ENCODE data around the gene ARHGEF6.
"Not testable (repeated sequence)": the region's sequence is repeated elsewhere in the genome, so short reads cannot be mapped to it uniquely, and the experiment has no call there.

The ARHGEF6 gene

DNA sequence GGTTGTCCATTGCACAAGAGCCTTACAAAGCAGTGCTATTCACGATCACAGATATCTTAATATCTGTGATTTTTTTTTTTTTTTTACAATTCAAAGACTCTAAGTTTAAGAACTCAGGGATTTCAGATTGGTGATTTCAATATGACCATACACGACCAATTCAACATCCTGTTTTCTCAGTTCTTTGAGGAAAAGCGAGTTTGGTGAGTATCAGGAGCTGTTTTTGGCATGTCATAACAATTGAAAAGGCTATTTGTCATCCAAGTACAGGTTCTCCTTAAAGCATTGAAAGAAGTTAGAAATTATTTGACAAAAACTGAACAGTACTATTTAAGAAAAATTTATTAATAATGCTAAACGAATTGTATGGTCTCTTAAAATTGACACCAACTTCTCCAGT, 9.1 kb upstream of the ARHGEF6 start:
- intact Hi-C loops (cut with DNase I), result no loop called here
- DNase-seq, result no peak

DNA sequence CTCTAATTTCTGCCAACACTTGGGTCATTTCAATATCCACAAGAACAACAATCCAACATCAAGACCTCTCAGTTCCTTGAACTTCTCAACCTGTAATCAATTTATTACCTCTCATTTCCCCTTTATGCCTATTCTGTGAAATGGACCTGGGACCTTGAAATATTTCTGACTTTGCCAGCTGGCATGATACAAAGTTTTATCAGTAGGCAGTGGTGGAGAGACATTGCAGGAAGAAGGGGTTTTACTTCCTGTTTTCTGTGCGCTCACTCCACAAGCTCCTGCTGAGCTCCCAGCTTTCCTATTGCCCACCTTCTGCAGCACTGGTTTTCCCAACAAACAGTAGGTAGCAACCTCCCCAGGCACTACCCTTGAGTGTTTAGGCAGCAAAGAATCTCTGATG, 3.5 kb upstream of the ARHGEF6 start:
- DNase-seq, result no peak
- intact Hi-C loops (cut with DNase I), result no loop called here

DNA sequence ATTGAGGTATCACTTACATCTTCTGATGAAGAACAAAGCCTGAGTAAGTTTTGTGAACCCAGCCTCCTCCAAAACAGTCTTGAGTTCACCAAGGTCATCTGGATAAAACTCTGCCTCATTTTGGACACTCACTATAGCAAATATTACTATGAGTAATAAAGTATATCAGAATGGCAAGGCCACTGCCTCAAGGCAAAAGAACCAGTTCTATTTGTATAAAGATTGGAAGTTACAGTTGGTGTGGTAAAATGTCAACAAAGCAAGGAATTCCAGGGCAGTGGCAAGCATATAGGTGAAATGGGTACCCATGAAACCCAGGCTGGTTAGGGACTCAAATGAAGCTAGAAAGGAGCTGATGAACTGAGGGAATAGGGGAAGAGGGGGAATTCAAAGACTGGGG, 2.4 kb upstream of the ARHGEF6 start:
- DNase-seq, result no peak
- intact Hi-C loops (cut with DNase I), result no loop called here

DNA sequence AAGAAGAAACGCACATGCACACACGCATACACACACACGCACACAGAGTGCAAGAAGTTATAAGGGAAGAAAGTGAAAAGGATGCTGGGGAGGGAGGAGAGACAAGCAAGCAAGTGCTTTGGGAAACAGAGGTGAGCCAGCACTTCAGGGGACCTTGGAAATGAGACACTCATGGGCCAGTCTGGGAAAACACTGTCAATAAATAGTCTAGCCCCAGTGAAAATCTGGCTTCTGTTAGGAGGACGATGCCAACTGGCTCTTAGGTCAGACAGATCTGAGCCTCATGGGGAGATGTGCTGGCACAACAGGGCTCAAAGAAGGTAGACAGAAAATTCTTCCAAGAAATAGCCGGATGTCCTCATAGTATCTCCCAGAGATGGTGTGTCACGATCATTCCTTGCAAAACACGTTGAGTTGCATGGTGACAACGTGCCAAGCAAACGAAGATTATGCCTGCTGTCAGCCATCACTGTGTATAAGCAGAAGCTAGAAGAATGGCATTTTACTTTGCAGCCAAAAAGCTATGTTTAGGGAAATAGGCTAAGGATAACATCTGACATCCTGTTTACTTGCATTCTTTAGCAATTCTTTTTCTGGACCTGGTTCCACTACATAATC, 557 bp upstream of the ARHGEF6 start:
- intact Hi-C loops (cut with DNase I), result no loop called here
- DNase-seq, result no peak

DNA sequence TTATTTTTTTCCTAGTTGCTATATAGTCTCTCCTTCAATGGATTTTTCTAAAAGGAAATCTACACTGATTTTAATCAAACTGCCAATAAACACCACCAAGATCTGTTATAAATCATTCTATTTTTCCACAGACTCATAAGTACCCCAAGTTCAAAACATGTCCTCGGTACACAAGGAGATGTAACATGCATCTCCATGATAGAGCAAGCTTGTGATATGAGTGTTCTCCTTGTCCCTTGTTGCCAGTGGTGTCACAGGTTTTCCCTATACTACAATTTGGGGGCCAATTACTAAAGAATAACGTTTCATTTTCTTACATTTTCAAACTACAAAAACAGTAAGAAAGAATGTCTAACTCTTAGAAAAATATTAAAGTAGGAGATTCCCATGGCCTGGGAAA, 491 bp downstream of the ARHGEF6 start:
- intact Hi-C loops (cut with DNase I), result no loop called here
- no peak for DNase-seq

DNA sequence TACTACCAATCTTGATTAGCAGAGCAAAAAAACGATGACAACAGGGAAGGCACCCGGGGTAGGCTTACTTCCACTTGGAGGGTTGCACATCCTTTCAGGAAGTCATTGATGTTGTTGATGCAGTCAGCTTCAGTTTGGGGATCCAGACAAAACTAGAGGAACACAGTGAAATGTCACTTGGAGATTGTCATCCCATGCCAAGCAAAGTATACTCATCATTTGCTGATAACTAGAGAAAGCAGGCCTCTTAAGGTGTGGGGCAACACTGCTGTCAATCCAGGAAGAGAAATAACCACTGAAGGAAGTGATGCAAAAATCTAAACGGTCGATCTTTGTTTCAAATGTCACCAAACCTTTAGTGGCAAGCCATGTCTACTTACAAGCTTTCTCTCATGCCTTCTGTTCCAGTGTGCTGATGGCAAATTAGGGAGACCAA, 1.4 kb downstream of the ARHGEF6 start:
- intact Hi-C loops (cut with DNase I), result no loop called here
- DNase-seq, result no peak

DNA sequence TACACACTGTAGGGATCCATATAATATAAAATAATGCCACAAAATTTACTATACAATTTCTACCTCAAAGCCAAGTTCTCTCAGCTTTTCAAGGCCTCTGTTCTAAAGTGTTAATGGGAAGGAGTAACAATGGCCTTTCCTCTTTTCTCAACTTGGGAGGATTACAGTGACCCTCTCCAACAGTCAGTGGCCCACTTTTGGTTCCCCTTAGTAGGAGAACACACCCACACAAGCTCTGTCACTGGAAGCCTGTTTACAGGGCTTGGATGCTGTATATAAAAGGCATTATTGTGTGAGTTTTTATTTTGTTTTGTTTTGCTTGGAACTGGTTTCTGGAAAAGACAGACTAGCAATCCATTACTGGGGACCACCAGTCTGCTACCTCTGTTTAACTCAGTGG, 1.8 kb downstream of the ARHGEF6 start:
- intact Hi-C loops (cut with DNase I), result no loop called here
- no peak for DNase-seq

DNA sequence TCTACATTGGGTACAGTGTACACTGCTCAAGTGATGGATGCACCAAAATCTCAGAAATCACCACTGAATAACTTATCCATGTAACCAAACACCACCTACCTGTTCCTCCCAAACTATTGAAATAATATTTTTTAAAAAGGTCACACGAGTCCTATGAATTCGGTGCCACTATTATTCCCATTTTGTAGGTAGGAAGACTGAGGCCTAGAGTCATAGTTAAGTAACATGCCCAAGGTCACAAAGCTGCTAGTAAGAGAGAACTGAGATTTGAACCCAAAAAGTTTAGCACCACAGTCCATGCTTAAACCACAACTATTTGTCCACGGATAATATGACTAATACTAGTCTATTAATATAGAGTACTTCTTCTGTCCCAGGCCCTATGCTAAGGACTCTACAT, 2.7 kb downstream of the ARHGEF6 start:
- intact Hi-C loops (cut with DNase I), result no loop called here
- no peak for DNase-seq

DNA sequence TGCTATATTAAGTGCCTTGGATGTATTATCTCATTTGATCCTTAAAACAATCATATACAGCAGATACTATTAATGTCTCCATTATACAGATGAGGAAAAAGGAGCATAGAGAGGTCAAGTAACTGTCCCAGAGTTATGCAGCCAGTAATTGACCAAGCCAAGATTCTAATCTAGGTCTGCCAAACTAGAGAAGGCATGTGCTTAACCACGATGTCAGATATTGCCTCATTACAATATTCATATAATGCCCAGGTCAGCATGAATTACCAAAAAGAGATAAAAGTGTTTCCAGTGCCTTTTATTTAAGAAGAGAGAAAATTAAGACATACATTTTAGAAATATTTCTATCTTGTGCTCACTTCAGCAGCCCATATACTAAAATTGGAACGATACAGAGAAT, 7.1 kb downstream of the ARHGEF6 start:
- intact Hi-C loops (cut with DNase I), result no loop called here
- no peak for DNase-seq

DNA sequence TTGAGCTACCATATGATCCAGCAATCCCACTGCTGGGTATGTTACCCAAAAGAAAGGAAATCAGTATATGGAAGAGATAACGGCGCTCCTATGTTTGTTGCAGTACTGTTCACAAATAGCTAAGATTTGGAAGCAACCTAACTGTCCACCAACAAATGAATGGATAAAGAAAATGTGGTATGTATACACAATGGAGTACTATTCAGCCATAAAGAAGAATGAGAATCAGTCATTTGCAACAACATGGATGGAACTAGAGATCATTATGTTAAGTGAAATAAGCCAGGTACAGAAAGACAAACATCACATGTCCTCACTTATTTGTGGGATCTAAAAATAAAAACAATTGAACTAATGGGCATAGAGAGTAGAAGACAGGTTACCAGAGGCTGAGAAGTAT, 8.9 kb downstream of the ARHGEF6 start:
- intact Hi-C loops (cut with DNase I); DNase-seq: not testable (repeated sequence)

DNA sequence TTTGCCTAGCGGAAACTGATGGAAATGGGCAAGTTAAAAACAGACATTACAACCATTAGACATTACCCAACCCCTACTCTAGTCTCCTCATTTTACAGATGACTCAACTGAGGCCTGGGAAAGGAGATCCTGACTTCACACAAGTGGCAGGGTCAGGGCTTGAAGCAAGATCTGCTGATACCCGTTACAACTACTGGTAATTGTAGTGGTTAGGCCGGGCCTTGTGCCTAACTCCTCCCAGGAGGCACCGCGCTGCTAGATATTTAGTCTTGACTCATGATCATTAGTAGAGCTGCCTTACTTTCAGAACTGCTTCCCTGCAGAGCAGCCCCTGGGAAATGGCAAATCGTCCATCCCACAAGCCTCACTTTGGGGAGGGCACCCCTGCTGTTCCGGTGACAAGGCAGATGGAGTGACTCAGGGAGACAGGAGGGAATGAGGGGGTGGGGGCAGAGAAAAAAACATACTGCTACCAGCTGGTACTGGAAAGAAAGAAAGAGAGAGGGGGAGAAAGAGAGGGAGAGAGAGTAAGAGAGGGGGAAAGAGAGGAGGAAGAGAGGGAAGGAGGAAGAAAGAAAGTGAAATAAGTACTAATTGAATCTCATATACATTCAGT, 12.2 kb downstream of the ARHGEF6 start:
- peak in 12 of 42 donors; percentile 8 to 59 (median 18) for DNase-seq
- intact Hi-C loops (cut with DNase I), result no loop called here

DNA sequence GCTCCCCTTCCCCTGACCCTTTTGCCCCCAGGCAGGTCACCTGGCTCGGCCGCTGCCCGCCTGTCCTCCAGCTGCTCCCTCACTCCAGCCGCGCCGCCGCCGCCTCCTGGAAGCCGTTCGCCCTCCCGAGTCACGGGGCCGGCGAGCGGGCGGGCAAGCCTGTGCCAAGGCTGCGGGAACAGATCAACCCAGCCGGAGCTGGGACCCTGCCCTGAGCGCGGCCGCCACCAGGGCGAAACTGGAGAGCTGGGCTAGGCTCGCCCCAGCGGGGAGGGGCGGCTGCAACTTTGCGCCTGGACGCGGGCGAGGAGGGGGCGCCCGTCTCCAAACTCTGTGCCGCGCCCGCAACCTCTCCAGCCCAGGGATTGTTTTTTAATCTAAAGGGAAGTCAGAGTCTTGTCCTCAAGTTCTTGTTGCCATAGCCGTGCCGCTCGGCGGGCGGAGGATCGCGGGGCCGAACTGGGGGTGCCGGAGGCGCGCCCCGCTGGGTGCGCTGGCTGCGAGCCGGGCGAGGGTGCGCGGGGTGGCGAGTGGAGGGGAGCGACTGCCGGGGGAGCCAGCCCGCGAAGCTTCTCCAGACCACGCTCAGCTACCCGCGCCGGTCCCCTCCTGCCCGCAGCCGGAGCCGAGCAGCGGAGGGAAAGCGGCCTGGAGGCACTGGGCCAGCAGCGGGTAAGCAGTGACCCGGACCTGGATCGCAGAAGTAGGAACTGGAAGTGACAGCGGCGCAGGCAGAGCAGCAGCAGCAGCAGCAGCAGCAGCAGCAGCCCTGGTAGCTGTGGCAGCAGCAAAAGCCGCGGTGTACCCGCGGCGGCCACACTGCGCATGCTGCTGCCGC, 13.4 kb downstream of the ARHGEF6 start:
- intact Hi-C loops (cut with DNase I), result no loop called here
- peak; percentile 4 to 73 (median 56) for DNase-seq

DNA sequence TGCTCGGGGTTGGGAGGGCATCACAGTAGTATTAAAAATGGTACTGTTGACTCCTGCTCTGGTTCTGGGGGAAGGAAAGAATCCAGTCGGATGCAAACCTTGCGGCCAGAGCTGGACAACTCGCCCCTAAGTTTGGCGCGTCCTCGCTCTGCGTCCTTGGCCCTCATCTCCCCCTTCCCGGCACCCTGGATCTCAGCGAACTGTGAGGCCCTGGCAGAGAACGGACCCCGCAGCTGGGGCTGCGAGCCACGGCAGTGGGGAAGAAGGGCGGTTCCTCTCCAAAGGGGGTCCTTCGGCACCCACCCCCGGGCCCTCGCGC, 14.0 kb downstream of the ARHGEF6 start:
- peak in 2 of 42 donors; percentile 32 to 42 for DNase-seq
- intact Hi-C loops (cut with DNase I), result no loop called here

DNA sequence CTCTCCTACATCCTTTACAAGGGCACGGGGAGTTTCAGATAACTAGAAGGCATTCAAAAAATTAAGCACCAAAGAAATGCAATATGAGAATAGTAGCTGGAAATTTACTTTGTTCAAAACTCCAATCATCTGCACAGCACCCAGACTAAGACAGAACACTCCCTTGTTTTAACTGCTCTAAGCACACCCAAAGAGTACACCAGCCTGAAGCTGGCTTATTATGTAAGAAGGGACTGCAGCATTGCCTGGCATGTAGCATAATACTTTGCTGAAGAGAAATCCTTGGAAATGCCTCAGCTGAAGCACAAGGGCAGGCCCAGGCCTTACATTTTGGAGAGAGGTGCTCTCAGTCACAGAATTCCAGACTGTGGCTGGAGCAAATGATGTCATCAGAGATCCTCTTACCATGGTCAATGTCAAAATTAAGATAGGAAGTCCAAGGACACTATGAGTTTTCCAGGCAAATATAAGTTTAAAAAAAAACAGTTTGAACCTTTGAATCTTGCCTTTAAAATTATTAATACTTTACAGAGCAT, 14.8 kb downstream of the ARHGEF6 start:
- DNase-seq, result peak in 9 of 42 donors; percentile 17 to 43 (median 32)
- intact Hi-C loops (cut with DNase I), result no loop called here

DNA sequence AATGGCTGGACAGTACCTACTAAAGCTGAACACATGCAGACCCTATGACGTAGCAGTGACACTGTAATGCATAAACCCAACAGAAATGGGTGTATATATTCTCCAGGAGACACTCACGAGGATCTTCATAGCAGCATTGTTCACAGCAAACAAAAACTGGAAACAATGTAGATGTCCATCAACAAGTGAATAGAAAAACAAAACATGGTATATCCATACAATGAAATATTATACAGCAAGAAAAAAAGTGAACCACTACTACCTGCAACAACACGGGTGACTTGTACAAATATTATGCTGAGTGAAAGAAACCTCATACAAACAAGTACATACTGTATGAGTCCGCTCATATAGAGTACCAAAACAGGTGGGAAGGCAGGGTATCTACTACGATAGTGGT, 16.5 kb downstream of the ARHGEF6 start:
- no peak for DNase-seq
- intact Hi-C loops (cut with DNase I), result no loop called here

DNA sequence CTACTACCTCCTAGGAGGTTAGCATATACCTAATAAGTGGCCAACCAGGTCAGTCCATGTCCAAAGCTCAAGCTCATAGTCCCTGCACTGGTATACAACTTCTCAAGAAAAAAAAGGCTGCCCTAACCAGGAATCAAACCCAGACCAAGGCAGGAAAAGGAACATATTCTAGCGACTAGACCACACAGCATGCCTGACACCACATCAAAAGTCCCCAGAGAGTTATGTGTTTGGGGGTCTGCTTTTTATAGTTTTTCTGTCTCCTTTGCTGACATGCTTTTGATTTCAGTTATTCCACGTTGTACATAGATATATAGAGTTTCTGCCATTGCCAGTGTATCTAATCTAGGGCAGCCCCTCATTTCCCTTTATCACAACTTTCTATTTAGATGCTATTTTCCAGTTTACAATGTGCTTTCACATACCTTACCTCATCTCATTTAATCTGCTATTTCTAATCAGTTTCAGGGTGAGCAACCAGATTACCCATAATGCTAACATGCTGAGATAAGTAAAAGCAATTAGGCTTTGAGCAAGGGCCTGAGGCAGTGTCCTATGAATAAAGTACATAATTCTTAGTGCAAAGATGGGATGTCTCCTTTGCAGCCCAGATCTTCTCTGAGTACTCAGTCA, 17.8 kb downstream of the ARHGEF6 start:
- intact Hi-C loops (cut with DNase I), result no loop called here
- no peak for DNase-seq

DNA sequence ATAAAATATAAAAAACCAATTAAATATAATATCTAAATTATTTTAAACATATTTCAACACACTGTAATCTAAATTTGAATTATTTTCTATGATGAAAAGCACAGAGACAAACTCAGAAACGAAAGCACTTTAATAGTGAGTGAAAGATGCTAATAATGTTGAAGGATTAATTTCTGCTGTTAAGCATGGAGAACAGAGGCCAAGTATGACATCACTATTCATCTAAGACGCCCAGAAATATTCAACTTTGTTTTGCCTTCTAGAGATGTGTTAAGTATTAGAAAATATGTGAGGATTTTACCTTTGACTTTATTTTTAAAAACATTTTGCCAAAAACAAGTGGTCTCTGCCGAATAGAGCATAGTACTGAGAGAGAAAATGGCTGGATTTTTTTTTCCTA, 19.3 kb downstream of the ARHGEF6 start:
- no peak for DNase-seq
- intact Hi-C loops (cut with DNase I), result no loop called here

DNA sequence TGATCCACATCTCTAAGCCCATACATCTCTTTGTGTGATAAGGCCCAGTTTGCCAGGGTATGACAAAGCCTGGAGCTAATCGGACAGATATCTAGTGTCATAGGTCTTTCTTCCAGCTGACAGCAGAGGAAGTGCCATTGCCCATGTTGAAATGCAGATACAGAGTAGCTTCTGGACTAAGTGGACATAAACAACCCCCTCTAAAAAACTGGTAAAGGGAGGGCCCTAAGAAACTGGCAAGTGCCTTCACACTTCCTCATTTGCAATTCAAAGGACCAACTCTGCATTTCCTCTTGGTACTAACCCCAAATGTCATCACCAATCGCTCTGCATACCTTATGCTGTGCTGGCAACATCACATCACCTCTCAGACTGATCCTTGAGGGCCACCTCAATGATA, 20.8 kb downstream of the ARHGEF6 start:
- intact Hi-C loops (cut with DNase I), result no loop called here

DNA sequence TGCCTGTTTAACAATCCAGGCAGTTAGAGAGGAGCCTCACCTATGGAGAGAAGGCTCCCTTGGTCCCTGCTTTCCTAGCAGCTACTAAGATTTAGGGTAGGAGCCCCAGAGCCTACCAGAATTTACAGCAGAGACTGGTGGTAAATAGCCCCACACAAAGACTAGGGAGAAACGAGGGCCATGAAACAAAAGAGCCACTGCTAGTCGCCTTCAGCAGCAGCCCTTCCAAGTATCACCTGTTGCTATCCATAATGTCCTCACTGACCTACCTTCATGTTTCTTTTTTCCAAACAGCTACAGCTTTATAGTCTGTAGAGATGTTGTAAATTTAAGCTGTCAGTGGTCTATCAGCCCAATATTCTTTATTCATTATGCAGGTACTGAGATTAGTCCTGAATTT, 25.3 kb downstream of the ARHGEF6 start:
- DNase-seq, result no peak
- intact Hi-C loops (cut with DNase I), result no loop called here

More for the DNA sequence above, 20.8 kb downstream of the ARHGEF6 start:
- DNase-seq, result no peak

DNA sequence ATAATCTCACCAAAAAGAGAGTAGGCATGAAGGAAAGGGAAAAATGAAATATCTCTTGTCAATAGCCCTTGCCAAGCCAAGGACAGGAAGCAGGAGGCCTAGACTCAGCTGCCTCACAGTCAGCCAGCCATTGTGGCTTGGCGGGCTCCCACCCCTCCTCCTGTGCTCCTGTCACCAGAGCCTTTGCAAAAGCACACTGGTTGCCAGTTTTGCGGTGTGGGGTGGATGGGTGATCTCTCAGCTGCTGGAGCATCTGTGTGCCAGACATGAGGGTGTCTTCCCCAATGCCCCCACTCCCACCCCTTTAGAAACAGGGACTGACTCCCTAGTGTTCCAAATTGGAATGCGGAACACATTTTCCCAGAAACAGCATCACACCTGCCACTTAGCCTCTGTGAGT, 26.1 kb downstream of the ARHGEF6 start:
- intact Hi-C loops (cut with DNase I), result no loop called here
- peak in 29 of 42 donors; percentile 7 to 56 (median 27) for DNase-seq
